BE2C (cell line): ENCODE data around the gene PTGFR.

Source experiments
- DNase-seq: peaks from one replicate; pipeline ENCODE4 v3.0.0-alpha.2; 2020
- H3K27me3 ChIP-seq: fragments of 250-450 bp; sonication (Bioruptor Pico); 2 replicates; pipeline ENCODE4 v1.5.1; 2020; ENCODE audit warnings: mild to moderate bottlenecking
- H3K36me3 ChIP-seq: fragments of 250-450 bp; sonication (Bioruptor Pico); 2 replicates; pipeline ENCODE4 v1.5.1; 2020; ENCODE audit warnings: mild to moderate bottlenecking
- H3K4me1 ChIP-seq: fragments of 250-450 bp; sonication (Bioruptor Pico); 2 replicates; pipeline ENCODE4 v1.5.1; 2020
- H3K4me3 ChIP-seq: 2 replicates; pipeline ENCODE4 v1.5.1; 2011; ENCODE audit warnings: low read depth, low read length
- H3K9me3 ChIP-seq: fragments of 250-450 bp; sonication (Bioruptor Pico); 2 replicates; pipeline ENCODE4 v1.5.1; 2020
- TF ChIP-seq, protein P1 (sequence below): IDR thresholded peaks from 2 replicates; pipeline ENCODE4 v1.5.1; 2012; ENCODE audit warnings: mild to moderate bottlenecking, low read depth, low read length

The PTGFR gene

DNA sequence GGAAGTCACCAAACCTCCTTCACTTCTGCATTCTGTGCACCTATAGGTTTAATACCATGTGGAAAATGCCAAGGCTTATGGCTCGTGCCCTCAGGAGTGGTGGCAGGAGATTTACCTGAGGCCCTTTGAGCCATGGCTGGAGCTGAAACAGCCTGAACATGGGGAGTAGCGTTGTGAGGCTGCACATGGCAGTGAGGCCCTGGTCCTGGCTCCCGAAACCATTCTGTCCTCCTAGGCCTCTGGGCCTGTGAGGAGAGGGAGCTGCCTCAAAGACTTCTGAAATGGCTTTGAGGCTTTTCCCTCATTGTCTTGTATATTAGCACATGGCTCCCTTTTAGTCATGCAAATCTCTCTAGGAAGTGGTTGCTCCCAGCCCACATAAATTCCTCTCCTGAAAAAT lies 20.6 kb downstream of the PTGFR start:
- H3K4me1 ChIP-seq, result no peaks in the 10 kb centered on the region
- no peaks in the 10 kb centered on the region for H3K36me3 ChIP-seq
- no peak for DNase-seq

DNA sequence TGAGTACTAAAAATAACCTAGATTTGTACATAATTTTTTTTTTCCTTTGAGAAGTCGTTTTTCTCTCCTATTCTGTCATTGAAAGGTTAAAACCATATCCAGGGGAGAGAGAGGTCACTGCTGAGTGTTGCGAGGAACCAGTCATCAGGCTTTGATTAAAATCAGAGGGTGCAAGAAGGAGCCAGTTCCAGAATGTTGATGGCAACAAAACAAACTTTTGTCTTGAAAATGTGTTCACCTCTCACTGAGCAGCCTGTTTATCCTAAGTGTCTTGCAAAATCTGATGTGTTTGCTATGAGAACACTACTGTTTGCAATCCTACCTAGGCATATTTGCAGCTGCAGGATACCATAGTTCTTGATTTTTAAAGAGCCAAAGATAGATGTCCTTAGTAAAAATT lies 25.9 kb downstream of the PTGFR start:
- Histone ChIP-seq H3K27me3 (no peaks in the 10 kb centered on the region), H3K9me3 (no peaks in the 10 kb centered on the region), H3K4me1 (no peaks in the 10 kb centered on the region), H3K36me3 (no peaks in the 10 kb centered on the region), H3K4me3 (no peak overlapping the region)
- no peak for DNase-seq
- TF ChIP-seq, protein P1, sequence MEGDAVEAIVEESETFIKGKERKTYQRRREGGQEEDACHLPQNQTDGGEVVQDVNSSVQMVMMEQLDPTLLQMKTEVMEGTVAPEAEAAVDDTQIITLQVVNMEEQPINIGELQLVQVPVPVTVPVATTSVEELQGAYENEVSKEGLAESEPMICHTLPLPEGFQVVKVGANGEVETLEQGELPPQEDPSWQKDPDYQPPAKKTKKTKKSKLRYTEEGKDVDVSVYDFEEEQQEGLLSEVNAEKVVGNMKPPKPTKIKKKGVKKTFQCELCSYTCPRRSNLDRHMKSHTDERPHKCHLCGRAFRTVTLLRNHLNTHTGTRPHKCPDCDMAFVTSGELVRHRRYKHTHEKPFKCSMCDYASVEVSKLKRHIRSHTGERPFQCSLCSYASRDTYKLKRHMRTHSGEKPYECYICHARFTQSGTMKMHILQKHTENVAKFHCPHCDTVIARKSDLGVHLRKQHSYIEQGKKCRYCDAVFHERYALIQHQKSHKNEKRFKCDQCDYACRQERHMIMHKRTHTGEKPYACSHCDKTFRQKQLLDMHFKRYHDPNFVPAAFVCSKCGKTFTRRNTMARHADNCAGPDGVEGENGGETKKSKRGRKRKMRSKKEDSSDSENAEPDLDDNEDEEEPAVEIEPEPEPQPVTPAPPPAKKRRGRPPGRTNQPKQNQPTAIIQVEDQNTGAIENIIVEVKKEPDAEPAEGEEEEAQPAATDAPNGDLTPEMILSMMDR, result no peak

More for the DNA sequence above, 20.6 kb downstream of the PTGFR start:
- no peak overlapping the region for H3K4me3 ChIP-seq
- no peaks in the 10 kb centered on the region for H3K9me3 ChIP-seq
- no peaks in the 10 kb centered on the region for H3K27me3 ChIP-seq
- TF ChIP-seq, protein P1, result no peak

DNA sequence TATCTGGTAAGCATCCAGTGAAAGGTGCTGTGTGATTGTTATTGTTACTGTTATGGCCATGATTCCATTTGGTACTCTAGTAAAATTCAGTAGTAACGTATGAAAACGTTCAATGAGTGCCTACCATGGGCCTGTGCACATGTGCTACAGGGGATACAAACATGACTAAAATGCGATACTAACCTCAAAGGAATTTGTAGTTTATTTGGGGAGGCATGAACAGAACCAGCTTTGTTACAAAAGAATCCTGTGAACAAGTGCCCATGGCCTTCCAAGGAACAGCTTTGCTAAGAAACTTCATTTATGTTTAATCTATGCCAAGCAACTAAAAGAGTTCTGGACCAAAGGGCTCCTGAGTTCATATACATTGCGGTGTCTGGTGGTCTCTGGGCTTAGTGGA lies 28.7 kb downstream of the PTGFR start:
- TF ChIP-seq, protein P1, result no peak
- Histone ChIP-seq H3K36me3 (no peaks in the 10 kb centered on the region), H3K9me3 (no peaks in the 10 kb centered on the region), H3K27me3 (no peaks in the 10 kb centered on the region), H3K4me1 (no peaks in the 10 kb centered on the region), H3K4me3 (no peak overlapping the region)
- no peak for DNase-seq

DNA sequence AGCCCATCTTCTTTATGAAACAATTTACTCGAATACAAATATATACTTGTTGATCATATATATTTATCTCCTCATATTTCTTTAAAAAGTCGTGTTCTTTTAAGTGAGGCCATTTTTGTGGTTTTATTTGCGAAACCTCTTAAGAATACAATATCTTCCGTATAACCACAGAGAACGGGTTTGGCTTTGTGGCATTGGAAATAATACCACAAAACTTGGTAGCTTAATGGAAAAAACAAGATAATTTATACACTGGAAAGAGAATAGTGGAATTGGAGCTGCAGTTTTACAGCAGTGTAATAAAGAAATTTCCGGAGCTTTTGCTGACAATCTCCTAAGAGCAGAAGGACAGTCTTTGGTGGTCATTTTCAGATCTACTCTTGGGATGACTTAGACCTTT lies 29.4 kb downstream of the PTGFR start:
- no peaks in the 10 kb centered on the region for H3K36me3 ChIP-seq
- H3K27me3 ChIP-seq, result no peaks in the 10 kb centered on the region
- TF ChIP-seq, protein P1, result no peak
- H3K9me3 ChIP-seq, result no peaks in the 10 kb centered on the region
- no peak overlapping the region for H3K4me3 ChIP-seq
- DNase-seq, result no peak
- H3K4me1 ChIP-seq, result no peaks in the 10 kb centered on the region

DNA sequence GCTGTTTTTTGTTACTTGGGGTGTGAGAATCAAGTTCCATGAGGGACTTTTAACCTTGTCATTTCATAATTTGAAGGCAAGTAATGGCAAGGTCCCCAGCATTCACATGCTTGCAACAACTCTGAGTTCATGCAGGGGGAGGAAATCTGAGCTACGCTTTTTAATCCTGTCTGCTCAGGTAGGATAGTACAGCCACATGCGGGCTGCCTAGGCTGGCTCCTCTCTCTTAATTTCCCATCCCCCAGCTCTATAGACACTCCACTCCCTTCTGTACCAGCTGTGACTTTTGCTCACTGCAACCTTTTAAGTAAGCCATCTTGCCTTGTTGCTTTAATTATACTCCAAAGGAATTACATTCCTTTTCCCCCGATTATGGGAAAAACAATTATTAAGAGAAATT lies 30.1 kb downstream of the PTGFR start:
- H3K9me3 ChIP-seq, result no peaks in the 10 kb centered on the region
- no peaks in the 10 kb centered on the region for H3K4me1 ChIP-seq
- TF ChIP-seq, protein P1, result no peak
- no peaks in the 10 kb centered on the region for H3K36me3 ChIP-seq
- H3K4me3 ChIP-seq, result no peak overlapping the region
- DNase-seq, result no peak
- no peaks in the 10 kb centered on the region for H3K27me3 ChIP-seq

DNA sequence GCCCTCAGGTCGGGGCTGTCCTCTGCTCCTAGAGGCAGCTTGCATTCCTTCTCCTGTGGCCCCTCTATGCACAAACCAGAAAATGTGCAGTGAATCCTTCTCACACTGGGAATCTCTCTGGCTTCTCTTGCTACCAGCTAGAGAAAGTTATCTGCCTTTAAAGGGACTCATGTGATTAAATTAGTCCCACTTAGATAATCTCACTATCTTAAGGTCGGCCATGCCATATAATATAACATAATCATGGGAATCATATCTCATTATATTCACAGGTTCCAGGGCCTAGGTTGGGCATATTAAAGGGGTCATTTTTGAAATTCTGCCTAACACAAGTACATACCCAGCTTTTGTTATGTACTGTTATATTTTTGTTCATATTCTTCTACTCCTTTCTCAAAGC lies 31.4 kb downstream of the PTGFR start:
- Histone ChIP-seq H3K4me1 (no peaks in the 10 kb centered on the region), H3K27me3 (no peaks in the 10 kb centered on the region), H3K9me3 (no peaks in the 10 kb centered on the region), H3K36me3 (no peaks in the 10 kb centered on the region), H3K4me3 (no peak overlapping the region)
- DNase-seq, result no peak
- TF ChIP-seq, protein P1, result no peak
